HepG2 (cell line): ENCODE measurements around the gene BARHL2. TPM values are rescaled to one million over a fixed set of nuclear protein-coding genes. Genes with fewer than 3 reads are reported as not detected.

ENCODE experiments used
- ATAC-seq: fragments of 200-7000 bp; cut with Tn5 transposase; 3 replicates; pipeline ENCODE4 v1.9.1; 2020; ENCODE audit warnings: mild to moderate bottlenecking, moderate library complexity
- BruUV-seq: library from RNA; stranded (reverse); fragments of 400-500 nt; replicated peaks from 2 replicates; lab custom pipeline; 2021; lab: Mats Ljungman, UMichigan
- CTCF ChIA-PET: fragments of 300-600 bp; formaldehyde crosslinking; extraction: SDS; loops from one replicate; lab custom pipeline; 2021; ENCODE audit warnings: low total read pairs, inconsistent platforms, low intra/inter-chr PET ratio; lab: Yijun Ruan, JAX
- POLR2A ChIA-PET: fragments of 350-600 bp; sonication (Branson Sonifier 250); formaldehyde crosslinking; loops from one replicate; lab custom pipeline; 2020; ENCODE audit warnings: antibody characterized with exemption, inconsistent platforms; lab: Yijun Ruan, JAX
- DNase-seq: peaks from one replicate; pipeline ENCODE4 v3.0.0-alpha.2; 2015; ENCODE audit warnings: low spot score
- FAIRE-seq: peaks from 3 replicates; lab custom pipeline; 2011; peaks lifted over from hg19 to GRCh38; lab: Jason Lieb, UNC
- H2AFZ ChIP-seq: one replicate; pipeline ENCODE4 v1.6.1; 2011; ENCODE audit warnings: low read length, inconsistent platforms
- H3K27ac ChIP-seq: fragments of 300-600 bp; 3 replicates; pipeline ENCODE4 v1.8.0; 2011; ENCODE audit warnings: mixed run types, mild to moderate bottlenecking, mixed read lengths, low read length, inconsistent platforms; ENCODE audit not compliant: insufficient read depth; ENCODE audit errors: extremely low read length
- H3K27me3 ChIP-seq, 2 experiments: fragments of 200-600 bp in 1 of 2; 2 replicates in 1 of 2; 3 replicates in 1 of 2; pipeline versions ENCODE4 v1.6.0 to v1.8.0; 2011; ENCODE audit warnings: low read length in 2 of 2, mild to moderate bottlenecking in 2 of 2, moderate library complexity in 2 of 2, inconsistent platforms in 1 of 2; ENCODE audit not compliant: insufficient read depth in 2 of 2, control insufficient read depth in 1 of 2
- H3K36me3 ChIP-seq, 2 experiments: fragments of 200-600 bp in 1 of 2; replicated peaks in 1 of 2; 2 replicates in 1 of 2; 3 replicates in 1 of 2; pipeline versions ENCODE4 v1.5.1 to v1.8.0; 2011; ENCODE audit warnings: low read length in 2 of 2, inconsistent platforms in 1 of 2; ENCODE audit not compliant: insufficient read depth in 2 of 2, control insufficient read depth in 1 of 2
- H3K4me1 ChIP-seq: 2 replicates; pipeline ENCODE4 v1.5.1; 2012; ENCODE audit warnings: low read length, inconsistent platforms; ENCODE audit not compliant: insufficient read depth
- H3K4me2 ChIP-seq: 2 replicates; pipeline ENCODE4 v1.6.0; 2011; ENCODE audit warnings: low read depth, low read length, inconsistent platforms
- H3K4me3 ChIP-seq, 3 experiments: fragments of 200-600 bp in 1 of 3; sonication (generic), shearing (Covaris generic) in 1 of 3; replicated peaks in 1 of 3; 2 replicates each; pipeline ENCODE4 v1.5.1; 2011 to 2016; ENCODE audit warnings: low read length in 3 of 3, inconsistent platforms in 2 of 3, low read depth in 2 of 3, mild to moderate bottlenecking in 2 of 3, control low read depth in 1 of 3, mixed read lengths in 1 of 3; ENCODE audit not compliant: insufficient read depth in 1 of 3
- H3K79me2 ChIP-seq: one replicate; pipeline ENCODE4 v1.6.1; 2011; ENCODE audit warnings: low read length, inconsistent platforms; ENCODE audit not compliant: insufficient read depth
- H3K9ac ChIP-seq: 2 replicates; pipeline ENCODE4 v1.6.0; 2011; ENCODE audit warnings: mild to moderate bottlenecking, low read depth, low read length, inconsistent platforms; ENCODE audit not compliant: insufficient read depth
- H3K9me3 ChIP-seq: 2 replicates; pipeline ENCODE4 v1.5.1; 2012; ENCODE audit warnings: mild to moderate bottlenecking, low read length
- H4K20me1 ChIP-seq: 2 replicates; pipeline ENCODE4 v1.6.0; 2011; ENCODE audit warnings: inconsistent platforms, mild to moderate bottlenecking, low read length, moderate library complexity; ENCODE audit not compliant: insufficient read depth
- CBX2 ChIP-seq, 2 experiments: fragments of 200-600 bp in 1 of 2; sonication (generic); formaldehyde crosslinking in 1 of 2; IDR thresholded peaks; 2 replicates each; pipeline versions ENCODE4 v1.7.0 to v1.8.1; 2018 to 2022; ENCODE audit warnings: low read depth in 2 of 2, low read length in 1 of 2, mild to moderate bottlenecking in 1 of 2, missing genetic modification reagents in 1 of 2
- WGBS: methylation state at CpG from one replicate; pipeline ENCODE4 v1.1.6; 2017; ENCODE audit warnings: low lambda C conversion rate; 5-methylcytosine and 5-hydroxymethylcytosine counted together
- in situ Hi-C: cut with HindIII; loops from 2 replicates; pipeline ENCODE4 v1.10.0; 2017; ENCODE audit warnings: low pct_unique_long_range_greater_than_20kb; ENCODE audit not compliant: extremely low pct_ligation_motif_present
- intact Hi-C: fragments of 100-400 bp; cut with micrococcal nuclease; formaldehyde crosslinking; loops from one replicate; pipeline ENCODE4 v1.10.0; 2022; ENCODE audit not compliant: unreplicated experiment
- polyA plus RNA-seq, 8 experiments: library from polyadenylated mRNA; depleted of rRNA in 3 of 8; stranded (reverse) in 7 of 8; unstranded in 1 of 8; fragments of >200 nt; fragmentation: Illumina TruSeq in 4 of 8; extraction: Trizol in 4 of 8; gene quantifications; 2 replicates each; pipeline versions ENCODE4 v1.2.1 to v1.2.3, GENCODE V29; 2011 to 2016; ENCODE audit warnings: low read depth in 4 of 8, missing spikeins in 1 of 8, mixed read lengths in 1 of 8; ENCODE audit not compliant: insufficient read depth in 1 of 8
- total RNA-seq, 5 experiments: library from RNA; depleted of rRNA; stranded (reverse); fragments of >200 nt; fragmentation: Illumina TruSeq; extraction: Trizol; gene quantifications; 2 replicates each; pipeline ENCODE4 v1.2.3, GENCODE V29; 2016; ENCODE audit warnings: low read depth in 1 of 5
- TF ChIP-seq, protein P1 (sequence below): fragments of 450-650 bp; IDR thresholded peaks from 2 replicates; pipeline ENCODE4 v1.6.1; 2017; ENCODE audit warnings: mild to moderate bottlenecking
- TF ChIP-seq, protein P2 (sequence below): sonication (generic); formaldehyde crosslinking; conservative IDR thresholded peaks from 2 replicates; pipeline ENCODE4 v1.4.0; 2020; ENCODE audit warnings: missing genetic modification reagents

BARHL2 gene
- total and polyA plus RNA-seq, 2 of the 13 experiments (the other 11 are each of a cell fraction or from before 2014, with no cell fraction given), result not detected

DNA sequence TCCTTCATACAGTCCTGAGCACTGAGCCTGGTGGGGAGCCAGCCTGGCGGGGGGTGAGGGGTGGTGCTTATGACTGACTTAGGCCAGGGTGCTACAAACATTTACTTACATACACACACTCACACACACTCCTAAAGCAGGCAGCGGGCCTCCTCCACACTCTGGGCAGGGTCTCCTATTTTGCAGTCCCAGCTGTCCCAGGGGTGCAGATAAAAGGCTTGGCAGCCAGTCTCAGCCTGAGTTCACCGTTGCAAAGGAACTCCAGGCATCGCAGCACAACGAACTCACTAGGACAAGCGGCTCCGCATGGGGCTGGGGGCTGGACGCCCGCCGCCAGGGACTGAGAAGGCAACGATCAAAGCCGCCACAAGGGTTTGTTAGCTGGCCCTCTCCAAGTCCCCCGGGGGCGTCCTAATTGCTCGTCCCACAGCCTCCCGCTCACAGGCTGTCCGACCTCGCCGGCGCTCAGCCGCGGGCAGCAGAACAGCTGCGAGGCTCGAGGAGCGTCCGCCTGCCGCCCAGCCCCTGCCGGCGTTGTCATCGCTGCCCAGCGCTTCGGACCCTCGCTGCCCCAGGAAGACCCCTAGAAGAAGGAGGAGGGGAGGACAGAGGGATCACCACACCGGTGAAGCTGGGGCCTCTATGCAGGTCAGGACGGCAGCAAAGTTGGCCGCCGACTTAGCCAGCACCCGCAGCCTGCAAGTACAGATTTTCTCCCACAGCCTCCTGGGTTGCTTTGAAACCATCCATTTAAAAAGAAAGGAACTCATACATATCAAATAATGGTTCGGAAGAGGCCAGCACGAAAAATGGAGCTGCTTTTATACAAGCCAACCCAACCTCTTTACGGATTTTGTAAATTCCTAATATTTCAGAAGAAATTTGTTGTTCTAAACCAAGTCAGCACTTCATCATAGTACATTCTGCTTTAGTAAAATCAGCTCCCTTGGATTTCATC, 6.2 kb downstream of the BARHL2 start:
- CTCF ChIA-PET, result no interaction called here
- in situ Hi-C loops (no loop called here), intact Hi-C loops (no loop called here)

More for the DNA sequence above, 6.2 kb downstream of the BARHL2 start:
- no peaks in the 10 kb centered on the region; the same call in 1 of the 2 replicates for H3K4me1 ChIP-seq
- 9% methylated on average over 6 of the region's 41 CpGs for WGBS
- POLR2A ChIA-PET, result no interaction called here
- TF ChIP-seq, protein P1, sequence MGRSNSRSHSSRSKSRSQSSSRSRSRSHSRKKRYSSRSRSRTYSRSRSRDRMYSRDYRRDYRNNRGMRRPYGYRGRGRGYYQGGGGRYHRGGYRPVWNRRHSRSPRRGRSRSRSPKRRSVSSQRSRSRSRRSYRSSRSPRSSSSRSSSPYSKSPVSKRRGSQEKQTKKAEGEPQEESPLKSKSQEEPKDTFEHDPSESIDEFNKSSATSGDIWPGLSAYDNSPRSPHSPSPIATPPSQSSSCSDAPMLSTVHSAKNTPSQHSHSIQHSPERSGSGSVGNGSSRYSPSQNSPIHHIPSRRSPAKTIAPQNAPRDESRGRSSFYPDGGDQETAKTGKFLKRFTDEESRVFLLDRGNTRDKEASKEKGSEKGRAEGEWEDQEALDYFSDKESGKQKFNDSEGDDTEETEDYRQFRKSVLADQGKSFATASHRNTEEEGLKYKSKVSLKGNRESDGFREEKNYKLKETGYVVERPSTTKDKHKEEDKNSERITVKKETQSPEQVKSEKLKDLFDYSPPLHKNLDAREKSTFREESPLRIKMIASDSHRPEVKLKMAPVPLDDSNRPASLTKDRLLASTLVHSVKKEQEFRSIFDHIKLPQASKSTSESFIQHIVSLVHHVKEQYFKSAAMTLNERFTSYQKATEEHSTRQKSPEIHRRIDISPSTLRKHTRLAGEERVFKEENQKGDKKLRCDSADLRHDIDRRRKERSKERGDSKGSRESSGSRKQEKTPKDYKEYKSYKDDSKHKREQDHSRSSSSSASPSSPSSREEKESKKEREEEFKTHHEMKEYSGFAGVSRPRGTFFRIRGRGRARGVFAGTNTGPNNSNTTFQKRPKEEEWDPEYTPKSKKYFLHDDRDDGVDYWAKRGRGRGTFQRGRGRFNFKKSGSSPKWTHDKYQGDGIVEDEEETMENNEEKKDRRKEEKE, result no peak
- TF ChIP-seq CBX2 (IDR thresholded peaks at IDR 0.05; ENCODE audit: low read depth, low read length), result 0 out of 2 replicates have a peak, but pooled peaks have one; percentile 52
- no peak for TF ChIP-seq CBX2 (CRISPR knock-in tag; IDR thresholded peaks at IDR 0.05; ENCODE audit: low read depth)
- TF ChIP-seq, protein P2, sequence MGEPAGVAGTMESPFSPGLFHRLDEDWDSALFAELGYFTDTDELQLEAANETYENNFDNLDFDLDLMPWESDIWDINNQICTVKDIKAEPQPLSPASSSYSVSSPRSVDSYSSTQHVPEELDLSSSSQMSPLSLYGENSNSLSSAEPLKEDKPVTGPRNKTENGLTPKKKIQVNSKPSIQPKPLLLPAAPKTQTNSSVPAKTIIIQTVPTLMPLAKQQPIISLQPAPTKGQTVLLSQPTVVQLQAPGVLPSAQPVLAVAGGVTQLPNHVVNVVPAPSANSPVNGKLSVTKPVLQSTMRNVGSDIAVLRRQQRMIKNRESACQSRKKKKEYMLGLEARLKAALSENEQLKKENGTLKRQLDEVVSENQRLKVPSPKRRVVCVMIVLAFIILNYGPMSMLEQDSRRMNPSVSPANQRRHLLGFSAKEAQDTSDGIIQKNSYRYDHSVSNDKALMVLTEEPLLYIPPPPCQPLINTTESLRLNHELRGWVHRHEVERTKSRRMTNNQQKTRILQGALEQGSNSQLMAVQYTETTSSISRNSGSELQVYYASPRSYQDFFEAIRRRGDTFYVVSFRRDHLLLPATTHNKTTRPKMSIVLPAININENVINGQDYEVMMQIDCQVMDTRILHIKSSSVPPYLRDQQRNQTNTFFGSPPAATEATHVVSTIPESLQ (CRISPR knock-in tag), result no peak
- H3K9ac ChIP-seq, result no peak overlapping the region
- no peak overlapping the region for H2AFZ ChIP-seq
- no peaks in the 10 kb centered on the region for H3K36me3 ChIP-seq
- H3K27me3 ChIP-seq, result peaks cover 17 to 82% of the 10 kb centered on the region in 2 experiments
- no peaks in the 10 kb centered on the region for H3K79me2 ChIP-seq
- no peak for FAIRE-seq
- H3K4me2 ChIP-seq, result no peak overlapping the region
- H3K9me3 ChIP-seq, result no peaks in the 10 kb centered on the region
- no peak overlapping the region for H3K27ac ChIP-seq
- no peaks in the 10 kb centered on the region for H4K20me1 ChIP-seq
- no TSS peak for BruUV-seq
- no peak overlapping the region for H3K4me3 ChIP-seq
- no peak for ATAC-seq
- no peak for DNase-seq
